NB4 (cell line): ENCODE data around the gene FZR1.

Experiments used
- DNase-seq: peaks from one replicate; pipeline ENCODE4 v3.0.0; 2010; ENCODE audit warnings: low read depth
- H3K4me3 ChIP-seq: one replicate; pipeline ENCODE4 v1.5.1; 2011; ENCODE audit warnings: mild to moderate bottlenecking, low read depth, low read length, moderate library complexity
- CTCF ChIP-seq: IDR thresholded peaks from one replicate; pipeline ENCODE4 v1.5.1; 2012; ENCODE audit warnings: low read depth, low read length
- MAX ChIP-seq: IDR thresholded peaks from 2 replicates; pipeline ENCODE4 v1.6.1; 2011; ENCODE audit warnings: low read depth, low read length
- MYC ChIP-seq: IDR thresholded peaks from 2 replicates; pipeline ENCODE4 v1.6.1; 2011; ENCODE audit warnings: low read depth, low read length
- POLR2A ChIP-seq: IDR thresholded peaks from 2 replicates; pipeline ENCODE4 v1.6.1; 2011; ENCODE audit warnings: mild to moderate bottlenecking; ENCODE audit not compliant: insufficient read length; ENCODE audit errors: extremely low read depth

The FZR1 gene

DNA sequence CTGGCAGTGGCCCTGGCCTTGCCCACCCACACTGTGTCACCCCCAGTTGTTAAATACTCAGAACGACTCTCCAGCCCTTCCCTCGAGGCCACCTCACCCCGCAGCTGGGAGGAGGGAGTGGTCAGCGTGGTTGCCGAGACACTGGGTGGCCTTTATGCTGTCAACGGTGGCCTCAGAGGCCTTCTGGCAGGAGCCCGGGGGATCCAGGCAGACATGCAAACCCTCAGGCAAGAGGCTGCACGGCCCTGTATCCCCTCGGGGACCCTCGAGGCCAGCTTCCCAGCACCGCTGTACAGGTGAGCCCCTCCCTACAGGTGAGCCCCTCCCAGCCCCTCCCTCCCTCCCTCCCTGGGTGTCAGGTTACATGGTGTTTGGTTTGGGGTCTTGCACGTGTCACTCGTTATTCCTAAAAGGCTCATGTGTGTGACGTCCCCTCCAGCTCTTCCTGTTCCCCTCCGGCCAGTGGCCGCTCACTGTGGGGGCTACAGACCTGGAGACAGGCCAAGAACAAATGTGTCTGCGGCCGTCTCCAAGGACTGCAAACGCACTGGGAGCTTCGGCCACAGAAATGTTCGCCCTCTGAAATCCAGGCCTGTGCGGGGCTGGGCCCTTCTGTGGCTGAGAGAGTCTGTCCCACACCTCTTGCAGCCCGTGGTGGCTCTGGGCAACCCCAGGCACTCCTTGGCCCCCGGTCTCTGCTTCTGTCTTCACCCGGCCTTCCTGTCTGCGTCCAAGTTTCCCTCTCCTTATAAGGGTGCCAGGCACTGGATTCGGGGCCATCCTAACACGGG, 33.0 kb downstream of the FZR1 start, which contains the start of gene TEKTIP1:
TEKTIP1 (plus strand) TSS at position 210 of the 791 bp plus-strand sequence; CDS start at position 214, 4 bp downstream.
- TF ChIP-seq MYC: no peak
- TF ChIP-seq MAX: no peak
- no peak for TF ChIP-seq CTCF
- TF ChIP-seq POLR2A: no peak
- no peak within 1 kb of the TSS for H3K4me3 ChIP-seq
- no peak for DNase-seq

- TF ChIP-seq MAX (no peak), MYC (no peak), CTCF (no peak), POLR2A (no peak)
Observed at GRCh38 chr19:3539756-3540118, 33.6 kb downstream of the FZR1 start.

DNA sequence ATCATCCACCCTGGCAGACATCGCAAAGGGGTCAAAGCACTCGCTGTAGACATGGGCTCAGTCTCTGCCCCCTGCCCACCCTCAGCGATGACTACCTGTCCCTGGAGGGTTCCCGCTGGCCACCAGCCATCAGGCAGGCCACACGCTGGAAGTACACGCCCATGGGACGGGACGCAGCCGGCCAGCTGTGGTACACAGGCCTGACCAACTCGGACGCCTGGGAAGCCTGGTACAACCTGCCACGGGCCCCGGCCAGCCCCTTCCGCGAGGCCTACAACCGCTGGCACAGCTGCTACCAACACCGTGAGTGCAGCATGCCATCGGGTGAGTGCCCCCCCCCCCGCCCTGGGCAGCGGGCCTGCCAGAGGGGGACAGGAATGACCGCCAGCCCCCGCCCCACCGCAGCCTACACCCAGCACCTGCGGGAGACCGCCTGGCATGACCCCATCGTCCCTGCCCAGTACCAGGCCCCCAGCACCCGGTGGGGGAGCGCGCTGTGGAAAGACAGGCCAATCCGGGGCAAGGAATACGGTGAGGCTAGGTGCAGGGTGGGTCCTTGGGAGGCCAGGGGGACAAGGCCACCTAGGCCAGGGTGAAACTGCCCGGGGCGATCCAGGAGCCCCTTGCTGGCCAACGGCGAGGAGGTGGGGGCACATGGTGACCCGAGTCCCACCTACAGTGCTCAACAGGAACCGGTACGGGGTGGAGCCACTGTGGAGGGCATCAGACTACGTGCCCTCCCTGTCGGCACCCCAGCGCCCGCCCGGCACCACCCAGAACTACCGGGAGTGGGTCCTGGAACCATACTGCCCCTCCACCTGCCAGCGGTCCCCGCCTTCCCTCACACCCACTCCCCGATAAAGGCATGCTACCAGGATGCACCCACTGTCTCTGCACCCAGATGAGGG, 37.3 kb downstream of the FZR1 start:
- H3K4me3 ChIP-seq: no peak overlapping the region
- TF ChIP-seq POLR2A (no peak), MYC (no peak), MAX (no peak), CTCF (no peak)
- no peak for DNase-seq

More at GRCh38 chr19:3539756-3540118, 33.6 kb downstream of the FZR1 start:
- no peak overlapping the region for H3K4me3 ChIP-seq
- no peak for DNase-seq

GRCh38 chr19:3544058-3544376, 37.9 kb downstream of the FZR1 start:
- TF ChIP-seq MYC: no peak
- H3K4me3 ChIP-seq: no peak overlapping the region
- DNase-seq: no peak

GRCh38 chr19:3544742-3545668, 38.9 kb downstream of the FZR1 start:
- DNase-seq: peak; percentile 61
- H3K4me3 ChIP-seq: no peak overlapping the region
- no peak for TF ChIP-seq MAX
- TF ChIP-seq MYC: no peak
- peak; percentile 71 for TF ChIP-seq CTCF
- TF ChIP-seq POLR2A: no peak
